GM21576 (cell line): Measurements from ENCODE around the gene MTCH1.

Source experiments
- ATAC-seq: cut with Tn5 transposase; IDR thresholded peaks from one replicate; pipeline ENCODE4 v1.9.1; 2021; ENCODE audit warnings: mild to moderate bottlenecking, moderate library complexity; ENCODE audit not compliant: unreplicated experiment

The MTCH1 gene

GRCh38 chr6:36929152-36929551 lies 56.8 kb downstream of the MTCH1 start:
- ATAC-seq, result no peak

GRCh38 chr6:36928547-36928918 lies 57.5 kb downstream of the MTCH1 start:
- ATAC-seq, result no peak

GRCh38 chr6:36927691-36928546 lies 58.1 kb downstream of the MTCH1 start:
- no peak for ATAC-seq

- ATAC-seq, result no peak
These were observed 59.1 kb downstream of the MTCH1 start for GRCh38 chr6:36926708-36927513.

GRCh38 chr6:36925809-36926208 lies 60.2 kb downstream of the MTCH1 start:
- ATAC-seq, result no peak

- ATAC-seq, result no peak
These were observed 61.1 kb downstream of the MTCH1 start for GRCh38 chr6:36924778-36925374.

- no peak for ATAC-seq
These were observed 61.9 kb downstream of the MTCH1 start for GRCh38 chr6:36924131-36924530.

- ATAC-seq, result no peak
These were observed 65.5 kb downstream of the MTCH1 start for GRCh38 chr6:36920546-36920945.

- ATAC-seq, result no peak
These were observed 65.9 kb downstream of the MTCH1 start for GRCh38 chr6:36920049-36920448.
